ENCODE results near the gene PPT2. TPM values are rescaled to one million over a fixed set of nuclear protein-coding genes. Genes with fewer than 3 reads are reported as not detected.

PPT2 gene, protein sequence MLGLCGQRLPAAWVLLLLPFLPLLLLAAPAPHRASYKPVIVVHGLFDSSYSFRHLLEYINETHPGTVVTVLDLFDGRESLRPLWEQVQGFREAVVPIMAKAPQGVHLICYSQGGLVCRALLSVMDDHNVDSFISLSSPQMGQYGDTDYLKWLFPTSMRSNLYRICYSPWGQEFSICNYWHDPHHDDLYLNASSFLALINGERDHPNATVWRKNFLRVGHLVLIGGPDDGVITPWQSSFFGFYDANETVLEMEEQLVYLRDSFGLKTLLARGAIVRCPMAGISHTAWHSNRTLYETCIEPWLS
- total RNA-seq (2021) = 43.1 and 46.3 TPM in 2 replicates
- long read RNA-seq, transcript PPT2-245 (9 exons, 1,759 nt) = minor isoform, 13 of 85 reads
- long read RNA-seq, transcript PPT2-244 (9 exons, 2,053 nt) = major isoform, 37 of 85 reads
- long read RNA-seq, transcript PPT2-247 (9 exons, 1,754 nt) = minor isoform, 5 of 85 reads
- long read RNA-seq, transcript PPT2-246 (9 exons, 1,945 nt) = minor isoform, 6 of 85 reads
- long read RNA-seq, partial matches to known transcripts = 7 of 85 reads
- long read RNA-seq, other reads (novel, unspliced or antisense) = 17 of 85 reads

DNA sequence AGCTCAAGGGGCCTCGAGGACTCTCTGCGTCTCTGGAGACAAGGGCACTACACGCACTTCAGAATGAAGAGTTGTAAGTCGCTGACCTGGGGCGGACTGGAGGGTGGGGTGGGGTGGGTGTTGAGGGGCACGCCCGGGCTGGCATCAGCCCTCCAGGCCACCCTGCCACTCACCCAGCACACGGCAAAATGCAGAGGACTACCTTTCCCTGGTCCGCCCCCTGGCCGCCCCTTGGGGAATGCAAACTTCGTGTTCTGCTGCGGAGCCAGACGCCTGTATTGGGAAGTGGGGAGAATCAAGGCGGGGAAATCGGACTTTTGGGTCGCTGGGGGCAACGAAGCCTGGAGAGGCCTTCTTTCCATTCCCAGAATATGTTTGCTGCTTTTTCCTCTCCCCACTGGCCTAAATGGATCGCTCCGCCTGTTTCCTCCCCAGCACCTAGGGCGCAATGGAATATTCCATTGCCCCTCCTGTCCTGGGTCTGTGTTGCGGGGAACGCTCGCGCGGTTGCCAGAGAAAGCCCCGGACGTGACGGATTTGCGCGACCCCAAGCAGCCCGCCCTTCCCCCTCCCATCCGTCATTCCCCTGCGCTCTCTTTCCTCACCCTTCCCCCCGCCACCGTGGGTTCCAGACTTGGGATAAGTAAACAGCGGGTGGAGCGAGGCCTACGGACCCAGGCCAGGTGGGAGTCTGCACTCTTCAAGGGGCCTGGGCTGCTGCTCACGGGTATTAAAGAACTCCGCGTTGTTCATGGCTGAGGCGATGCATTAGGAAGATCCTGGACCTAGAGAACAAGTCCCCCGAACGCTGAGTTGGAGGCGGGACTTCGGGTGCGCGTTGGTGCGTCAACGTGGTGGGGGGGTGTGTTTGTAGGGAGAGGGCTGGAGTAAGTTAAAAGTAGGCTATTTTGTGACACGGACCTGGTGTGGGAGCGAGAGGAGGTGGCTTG is at the start of gene PPT2:
Gene PPT2 (plus strand): TSS at position 578 of the 950 bp plus-strand sequence. CDS start 454 bp downstream, outside the sequence.
- H2BK20ac ChIP-seq (ENCODE audit: low read depth, low read length, poor library complexity, severe bottlenecking) = no peak within 1 kb of the TSS
- H3K23me2 ChIP-seq (ENCODE audit: insufficient read length, low read depth, low read length, poor library complexity, severe bottlenecking) = peaks cover 35% of the 10 kb centered on the region
- WGBS (ENCODE audit: extremely low coverage, insufficient read length, low lambda C conversion rate) = no CpG with 5 or more reads among the region's 52 CpGs
- H3K4me1 ChIP-seq (ENCODE audit: insufficient read depth, low read length) = peaks cover 2% of the 10 kb centered on the region; the same call in 1 of the 2 replicates
- no peaks in the 10 kb centered on the region; the same call in 1 of the 2 replicates for H3K27me3 ChIP-seq (ENCODE audit: insufficient read depth, low read length)
- no peak within 1 kb of the TSS for H3K23ac ChIP-seq (ENCODE audit: insufficient read length, low read depth, low read length)
- no peak within 1 kb of the TSS for H2BK12ac ChIP-seq (ENCODE audit: insufficient read length, low read depth, low read length)
- H3K27ac Mint-ChIP-seq = peak within 1 kb of the TSS; percentile 76 to 99 (median 99)
- H2AFZ ChIP-seq (ENCODE audit: low read length) = no peak within 1 kb of the TSS
- H4K20me1 ChIP-seq (ENCODE audit: control insufficient read depth, insufficient read depth, insufficient read length) = no peaks in the 10 kb centered on the region
- no peaks in the 10 kb centered on the region for H3K9me3 ChIP-seq (ENCODE audit: control insufficient read depth, low read depth, low read length)
- H3K27ac ChIP-seq (ENCODE audit: insufficient read length, low read depth, low read length) = no peak within 1 kb of the TSS
- no peak within 1 kb of the TSS for H2BK15ac ChIP-seq (ENCODE audit: low read depth, low read length)
- no peak within 1 kb of the TSS for H3T11ph ChIP-seq (ENCODE audit: low read length)
- DNase-seq = peak; percentile 93
- no peaks in the 10 kb centered on the region; the same call in 1 of the 2 replicates for H3K79me2 ChIP-seq (ENCODE audit: insufficient read depth, low read length)
- no peak within 1 kb of the TSS for H4K5ac ChIP-seq (ENCODE audit: insufficient read length, low read depth, low read length)
- H3K4ac ChIP-seq (ENCODE audit: low read depth, low read length) = no peak within 1 kb of the TSS
- H3K9ac ChIP-seq (ENCODE audit: extremely low read depth, insufficient read length, low read length) = peak within 1 kb of the TSS; percentile 60
- no peaks in the 10 kb centered on the region for H3K9me3 Mint-ChIP-seq
- no peaks in the 10 kb centered on the region for H3K79me1 ChIP-seq (ENCODE audit: insufficient read depth, low read depth, low read length, poor library complexity, severe bottlenecking)
- no peak within 1 kb of the TSS for H2AK5ac ChIP-seq (ENCODE audit: insufficient read length, low read length)
- H3K18ac ChIP-seq (ENCODE audit: insufficient read length, low read depth, low read length) = peak within 1 kb of the TSS; percentile 54
- no peak within 1 kb of the TSS for H3K56ac ChIP-seq (ENCODE audit: insufficient read length, low read depth, low read length)
- H3K4me1 Mint-ChIP-seq = peaks cover 35 to 43% of the 10 kb centered on the region in 2 experiments
- H2BK120ac ChIP-seq (ENCODE audit: low read depth, low read length, poor library complexity, severe bottlenecking) = no peak within 1 kb of the TSS
- peak within 1 kb of the TSS; percentile 72; the same call in 1 of the 2 replicates for H3K14ac ChIP-seq (ENCODE audit: insufficient read depth, low read length)
- peak within 1 kb of the TSS; percentile 81 for H3K4me2 ChIP-seq (ENCODE audit: insufficient read depth, insufficient read length, low read length)
- no peak within 1 kb of the TSS for H4K91ac ChIP-seq (ENCODE audit: insufficient read length, low read depth, low read length)
- H4K8ac ChIP-seq (replicated peaks; ENCODE audit: insufficient read length, low read depth, low read length) = no peak within 1 kb of the TSS
- peaks cover 24 to 35% (median 25%) of the 10 kb centered on the region in 3 experiments for H3K36me3 Mint-ChIP-seq (ENCODE audit: insufficient read depth in 1 of 3, low read depth in 3 of 3)
- H3K27me3 Mint-ChIP-seq (ENCODE audit: low read depth) = peaks cover 4% of the 10 kb centered on the region
- TF ChIP-seq, protein P1, sequence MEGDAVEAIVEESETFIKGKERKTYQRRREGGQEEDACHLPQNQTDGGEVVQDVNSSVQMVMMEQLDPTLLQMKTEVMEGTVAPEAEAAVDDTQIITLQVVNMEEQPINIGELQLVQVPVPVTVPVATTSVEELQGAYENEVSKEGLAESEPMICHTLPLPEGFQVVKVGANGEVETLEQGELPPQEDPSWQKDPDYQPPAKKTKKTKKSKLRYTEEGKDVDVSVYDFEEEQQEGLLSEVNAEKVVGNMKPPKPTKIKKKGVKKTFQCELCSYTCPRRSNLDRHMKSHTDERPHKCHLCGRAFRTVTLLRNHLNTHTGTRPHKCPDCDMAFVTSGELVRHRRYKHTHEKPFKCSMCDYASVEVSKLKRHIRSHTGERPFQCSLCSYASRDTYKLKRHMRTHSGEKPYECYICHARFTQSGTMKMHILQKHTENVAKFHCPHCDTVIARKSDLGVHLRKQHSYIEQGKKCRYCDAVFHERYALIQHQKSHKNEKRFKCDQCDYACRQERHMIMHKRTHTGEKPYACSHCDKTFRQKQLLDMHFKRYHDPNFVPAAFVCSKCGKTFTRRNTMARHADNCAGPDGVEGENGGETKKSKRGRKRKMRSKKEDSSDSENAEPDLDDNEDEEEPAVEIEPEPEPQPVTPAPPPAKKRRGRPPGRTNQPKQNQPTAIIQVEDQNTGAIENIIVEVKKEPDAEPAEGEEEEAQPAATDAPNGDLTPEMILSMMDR (conservative IDR thresholded peaks at IDR 0.05) = peak; percentile 43; the same call in 1 of the 3 replicates
- no peak within 1 kb of the TSS for H2BK5ac ChIP-seq (ENCODE audit: insufficient read length, low read length)
- peak within 1 kb of the TSS; percentile 97 to 98 for H3K4me3 Mint-ChIP-seq
